NCI-H2227 (cell line): Measurements from ENCODE around the gene LUC7L.
"Not testable (repeated sequence)": the region's sequence is repeated elsewhere in the genome, so short reads cannot be mapped to it uniquely, and the experiment has no call there.

ENCODE experiments used
- DNase-seq: peaks from one replicate; lab custom pipeline; 2025; ENCODE audit not compliant: unreplicated experiment; lab: John Stamatoyannopoulos, UW

LUC7L gene

DNA sequence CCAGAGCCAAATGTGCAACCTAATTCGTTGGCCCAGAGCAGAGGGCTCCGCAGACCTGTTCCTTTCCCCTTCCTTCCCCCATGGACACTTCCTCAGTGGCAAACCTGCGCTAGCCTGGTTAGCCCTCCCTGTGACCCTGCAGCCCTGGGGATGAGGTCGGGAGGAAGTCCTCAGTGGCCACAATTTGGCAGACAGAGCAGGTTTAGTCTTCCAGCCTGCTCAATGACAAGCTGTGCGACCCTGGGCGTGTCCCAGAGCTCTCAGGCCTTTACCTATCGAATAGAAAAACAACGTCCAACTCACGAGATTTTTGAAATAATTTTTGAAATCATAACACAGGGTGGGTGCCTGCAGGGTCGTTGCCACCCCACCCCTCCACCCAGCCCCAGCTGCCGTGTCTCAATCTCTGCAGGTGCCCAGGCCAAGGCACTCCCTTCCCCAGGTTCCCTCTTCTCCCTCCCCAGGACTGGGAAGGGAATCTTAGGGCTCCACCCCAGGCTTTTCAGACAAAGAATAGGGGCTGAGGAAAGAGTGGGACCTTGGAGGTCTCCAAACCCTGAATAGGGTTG, 62.0 kb downstream of the LUC7L start:
- no peak for DNase-seq

DNA sequence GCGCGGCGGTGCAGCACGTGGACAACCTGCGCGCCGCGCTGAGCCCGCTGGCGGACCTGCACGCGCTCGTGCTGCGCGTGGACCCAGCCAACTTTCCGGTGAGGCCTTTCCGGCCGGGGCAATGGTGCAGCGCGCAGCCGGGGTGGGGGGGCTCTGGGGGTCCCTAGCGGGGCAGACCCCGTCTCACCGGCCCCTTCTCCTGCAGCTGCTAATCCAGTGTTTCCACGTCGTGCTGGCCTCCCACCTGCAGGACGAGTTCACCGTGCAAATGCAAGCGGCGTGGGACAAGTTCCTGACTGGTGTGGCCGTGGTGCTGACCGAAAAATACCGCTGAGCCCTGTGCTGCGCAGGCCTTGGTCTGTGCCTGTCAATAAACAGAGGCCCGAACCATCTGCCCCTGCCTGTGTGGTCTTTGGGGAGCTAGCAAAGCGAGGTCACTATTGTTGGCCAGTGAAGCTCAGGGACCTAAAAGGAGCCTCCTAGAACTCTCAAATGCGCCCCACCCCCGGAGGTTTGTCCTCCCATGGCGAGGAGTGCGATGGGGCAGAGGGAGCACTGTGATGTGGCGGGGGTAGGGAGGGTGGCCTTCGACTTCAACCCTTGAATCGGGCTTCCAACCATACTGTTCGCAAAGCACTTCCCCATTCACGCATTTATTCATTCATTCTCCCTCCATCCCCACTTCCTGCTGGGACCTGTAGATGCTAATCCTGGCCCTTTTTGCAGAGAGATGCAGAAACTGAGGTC, 62.7 kb downstream of the LUC7L start:
- no peak for DNase-seq

DNA sequence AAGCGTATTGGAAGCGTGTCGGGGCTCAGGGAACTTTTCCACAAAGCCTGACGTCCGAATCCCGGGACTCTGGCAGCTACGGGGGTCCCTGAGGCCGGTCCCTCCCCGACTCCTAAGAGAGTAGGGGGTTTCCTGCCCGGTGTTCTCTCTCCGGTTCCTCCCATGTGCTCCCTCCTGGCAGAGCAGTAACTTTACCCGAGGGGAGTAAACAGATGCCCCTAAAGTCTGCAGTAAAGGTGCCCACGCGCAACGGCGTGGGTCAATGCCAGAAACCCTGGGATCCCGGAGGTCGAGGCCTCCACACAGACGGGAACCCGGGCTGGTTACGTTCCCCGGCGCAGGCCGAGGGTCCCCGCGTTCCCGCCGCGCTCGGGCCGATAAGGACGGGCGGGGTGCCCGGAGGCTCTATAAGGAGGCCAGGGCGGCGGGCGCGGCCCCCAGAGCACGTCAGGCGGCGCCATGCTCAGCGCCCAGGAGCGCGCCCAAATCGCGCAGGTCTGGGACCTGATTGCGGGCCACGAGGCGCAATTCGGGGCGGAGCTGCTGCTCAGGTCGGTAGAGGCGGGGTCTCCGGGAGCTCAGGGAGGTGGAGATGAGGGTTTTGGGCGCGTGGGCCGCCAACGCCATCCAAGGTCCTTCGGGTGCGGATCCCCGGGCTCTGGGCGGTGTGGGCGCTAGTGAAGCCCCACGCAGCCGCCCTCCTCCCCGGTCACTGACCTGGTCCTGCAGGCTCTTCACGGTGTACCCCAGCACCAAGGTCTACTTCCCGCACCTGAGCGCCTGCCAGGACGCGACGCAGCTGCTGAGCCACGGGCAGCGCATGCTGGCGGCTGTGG, 63.5 kb downstream of the LUC7L start, which contains the start of gene HBM:
Gene HBM (plus strand): TSS at position 440 of the 836 bp plus-strand sequence. CDS start 20 bp downstream, at position 460.
- DNase-seq: no peak

DNA sequence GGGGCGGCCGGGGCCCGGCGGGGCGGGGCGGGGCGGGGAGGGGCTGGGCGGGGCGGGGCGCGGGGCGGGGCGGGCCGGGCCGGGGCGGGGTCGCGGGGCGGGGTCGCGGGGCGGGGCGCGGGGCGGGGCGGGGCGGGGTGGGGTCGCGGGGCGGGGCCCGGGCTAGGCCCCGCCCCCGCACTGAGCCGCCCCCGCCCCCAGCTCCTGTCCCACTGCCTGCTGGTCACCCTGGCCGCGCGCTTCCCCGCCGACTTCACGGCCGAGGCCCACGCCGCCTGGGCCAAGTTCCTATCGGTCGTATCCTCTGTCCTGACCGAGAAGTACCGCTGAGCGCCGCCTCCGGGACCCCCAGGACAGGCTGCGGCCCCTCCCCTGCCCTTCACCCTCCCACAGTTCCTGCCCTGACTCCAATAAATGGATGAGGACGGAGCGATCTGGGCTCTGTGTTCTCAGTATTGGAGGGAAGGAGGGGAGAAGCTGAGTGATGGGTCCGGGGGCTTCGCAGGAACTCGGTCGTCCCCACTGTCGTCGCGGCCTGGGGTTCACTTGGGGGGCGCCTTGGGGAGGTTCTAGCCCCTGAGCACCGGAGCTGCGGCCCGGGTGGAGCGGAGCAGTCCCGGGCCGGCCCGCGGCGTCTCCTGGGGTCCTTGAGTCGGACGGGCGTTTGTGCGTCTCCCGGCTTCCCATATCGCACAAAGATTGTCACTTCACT, 64.3 kb downstream of the LUC7L start:
- DNase-seq: no peak

DNA sequence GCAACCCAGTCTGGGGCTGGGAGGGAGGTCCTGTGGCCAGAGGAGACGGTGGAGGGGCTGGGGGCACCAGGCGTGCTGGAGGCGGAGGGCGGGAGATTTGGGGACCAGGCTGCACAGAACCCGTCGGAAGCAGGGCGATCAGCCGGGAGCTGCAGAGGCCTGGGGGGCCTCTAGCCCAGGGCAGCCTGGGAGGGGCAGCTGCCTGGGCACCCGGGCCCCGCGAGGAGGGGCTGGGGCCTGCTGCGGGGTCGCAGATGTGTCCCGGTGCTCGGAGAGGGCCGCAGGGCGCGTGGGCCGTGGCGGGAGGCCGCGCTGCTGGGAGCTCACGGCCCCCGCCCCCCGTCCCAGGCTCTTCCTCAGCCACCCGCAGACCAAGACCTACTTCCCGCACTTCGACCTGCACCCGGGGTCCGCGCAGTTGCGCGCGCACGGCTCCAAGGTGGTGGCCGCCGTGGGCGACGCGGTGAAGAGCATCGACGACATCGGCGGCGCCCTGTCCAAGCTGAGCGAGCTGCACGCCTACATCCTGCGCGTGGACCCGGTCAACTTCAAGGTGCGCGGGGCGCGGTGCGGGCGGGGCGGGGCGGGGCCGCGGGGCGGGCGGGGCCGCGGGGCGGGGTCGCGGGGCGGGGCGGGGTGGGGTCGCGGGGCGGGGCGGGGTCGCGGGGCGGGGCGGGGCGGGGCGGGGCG, 65.0 kb downstream of the LUC7L start:
- not testable (repeated sequence) for DNase-seq

DNA sequence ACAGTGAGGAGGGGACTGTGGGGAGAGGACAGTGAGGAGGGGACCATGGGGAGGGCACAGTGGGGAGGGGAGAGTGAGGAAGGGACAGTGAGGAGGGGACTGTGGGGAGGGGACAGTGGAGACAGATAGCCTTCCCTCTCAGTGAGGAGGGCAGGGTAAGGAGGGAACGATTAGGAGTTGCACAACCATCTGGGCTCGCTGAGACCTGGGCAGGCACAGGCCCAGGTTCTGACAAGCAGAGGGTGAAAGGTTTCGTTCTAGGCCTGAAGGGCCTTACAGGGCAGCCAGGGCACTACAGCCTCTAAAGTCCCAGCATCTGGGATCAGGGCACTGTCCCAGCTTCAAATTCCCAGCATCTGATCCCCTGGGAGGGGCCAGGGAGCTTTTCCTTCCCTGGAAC, 65.6 kb downstream of the LUC7L start:
- not testable (repeated sequence) for DNase-seq

DNA sequence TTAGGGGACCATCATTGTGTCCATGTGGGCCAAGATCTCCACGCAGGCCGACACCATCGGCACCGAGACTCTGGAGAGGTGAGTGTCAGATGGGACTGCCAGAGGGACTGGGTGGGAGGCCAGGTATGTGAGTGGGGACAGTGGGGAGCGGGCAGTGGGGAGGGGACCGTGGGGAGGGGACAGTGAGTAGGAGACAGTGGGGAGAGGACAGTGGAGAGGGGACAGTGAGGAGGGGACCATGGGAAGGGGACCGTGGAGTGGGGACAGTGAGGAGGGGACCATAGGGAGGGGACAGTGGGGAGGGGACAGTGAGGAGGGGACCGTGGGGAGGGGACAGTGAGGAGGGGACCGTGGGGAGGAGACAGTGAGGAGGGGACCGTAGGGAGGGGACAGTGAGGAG, 66.1 kb downstream of the LUC7L start:
- not testable (repeated sequence) for DNase-seq

DNA sequence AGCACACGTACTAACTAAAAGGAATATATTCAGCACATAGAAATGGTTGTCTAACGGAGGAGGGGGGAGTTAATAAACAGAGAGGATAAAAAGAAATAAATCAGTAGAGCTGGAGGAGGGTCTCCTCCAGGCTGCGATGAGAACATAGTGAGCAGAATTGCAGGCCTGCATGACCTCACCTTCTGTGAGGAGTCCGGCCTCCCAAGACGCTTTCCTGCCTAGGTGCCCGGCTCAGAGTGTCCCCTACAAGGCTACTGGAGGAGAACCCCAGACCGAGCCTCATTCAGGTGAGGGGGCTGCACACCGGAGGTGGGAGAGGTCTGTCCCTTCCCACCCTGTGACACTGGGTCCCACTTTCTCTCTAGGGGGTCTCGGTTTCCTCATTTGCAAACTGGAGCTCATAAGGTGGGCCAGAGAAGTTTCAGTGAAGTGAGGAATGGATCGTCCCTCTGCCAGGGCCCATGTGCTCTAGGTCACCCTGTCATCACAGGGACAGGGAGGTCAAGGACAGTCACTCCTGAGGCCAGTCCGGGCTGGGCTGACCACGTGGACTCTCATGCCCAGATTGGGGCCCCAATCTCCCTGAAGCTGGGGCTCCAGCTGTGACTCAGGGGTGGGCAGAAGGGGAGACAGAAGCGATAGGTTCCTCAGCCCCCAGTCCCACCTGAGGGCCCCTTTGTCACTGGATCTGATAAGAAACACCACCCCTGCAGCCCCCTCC, 66.8 kb downstream of the LUC7L start:
- no peak for DNase-seq

DNA sequence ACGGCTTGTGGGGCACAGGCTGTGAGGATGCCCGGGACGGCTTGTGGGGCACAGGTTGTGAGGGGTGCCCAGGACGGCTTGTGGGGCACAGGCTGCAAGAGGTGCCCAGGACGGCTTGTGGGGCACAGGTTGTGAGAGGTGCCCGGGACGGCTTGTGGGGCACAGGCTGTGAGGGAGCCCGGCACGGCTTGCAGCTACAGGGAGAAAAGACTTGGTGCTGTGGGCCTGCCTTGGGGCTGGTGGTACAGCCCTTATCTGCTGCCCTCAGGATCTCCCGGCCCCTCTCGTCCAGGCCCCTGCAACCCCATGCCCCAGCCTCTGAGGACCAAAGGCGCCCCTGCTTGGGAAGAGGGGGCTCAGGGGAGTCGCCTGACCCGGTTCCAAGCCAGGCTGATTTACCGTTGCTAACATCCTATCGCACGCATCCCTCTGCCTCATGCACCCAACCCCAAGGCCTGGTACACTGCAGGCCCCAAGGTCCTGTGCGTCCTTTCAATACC, 68.5 kb downstream of the LUC7L start:
- DNase-seq: no peak

DNA sequence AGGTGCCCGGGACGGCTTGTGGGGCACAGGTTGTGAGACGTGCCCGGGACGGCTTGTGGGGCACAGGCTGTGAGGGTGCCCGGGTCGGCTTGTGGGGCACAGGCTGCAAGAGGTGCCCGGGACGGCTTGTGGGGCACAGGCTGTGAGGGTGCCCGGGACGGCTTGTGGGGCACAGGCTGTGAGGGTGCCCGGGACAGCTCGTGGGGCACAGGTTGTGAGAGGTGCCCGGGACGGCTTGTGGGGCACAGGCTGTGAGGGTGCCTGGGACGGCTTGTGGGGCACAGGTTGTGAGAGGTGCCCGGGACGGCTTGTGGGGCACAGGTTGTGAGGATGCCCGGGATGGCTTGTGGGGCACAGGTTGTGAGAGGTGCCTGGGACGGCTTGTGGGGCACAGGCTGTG, 69.0 kb downstream of the LUC7L start:
- DNase-seq: not testable (repeated sequence)

DNA sequence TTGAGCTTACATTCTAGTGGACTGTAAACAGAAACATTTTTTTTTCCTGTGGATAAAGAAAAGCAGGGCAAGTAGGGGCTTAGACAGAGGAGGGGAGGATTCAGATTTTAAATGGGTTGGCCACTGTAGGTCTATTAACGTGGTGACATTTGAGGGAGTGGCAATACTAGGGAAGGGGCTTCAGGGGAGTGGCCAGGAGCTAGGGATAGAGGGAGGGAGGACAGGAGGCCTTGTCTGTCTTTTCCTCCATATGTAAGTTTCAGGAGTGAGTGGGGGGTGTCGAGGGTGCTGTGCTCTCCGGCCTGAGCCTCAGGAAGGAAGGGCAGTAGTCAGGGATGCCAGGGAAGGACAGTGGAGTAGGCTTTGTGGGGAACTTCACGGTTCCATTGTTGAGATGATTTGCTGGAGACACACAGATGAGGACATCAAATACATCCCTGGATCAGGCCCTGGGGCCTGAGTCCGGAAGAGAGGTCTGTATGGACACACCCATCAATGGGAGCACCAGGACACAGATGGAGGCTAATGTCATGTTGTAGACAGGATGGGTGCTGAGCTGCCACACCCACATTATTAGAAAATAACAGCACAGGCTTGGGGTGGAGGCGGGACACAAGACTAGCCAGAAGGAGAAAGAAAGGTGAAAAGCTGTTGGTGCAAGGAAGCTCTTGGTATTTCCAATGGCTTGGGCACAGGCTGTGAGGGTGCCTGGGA, 70.0 kb downstream of the LUC7L start:
- DNase-seq: no peak

DNA sequence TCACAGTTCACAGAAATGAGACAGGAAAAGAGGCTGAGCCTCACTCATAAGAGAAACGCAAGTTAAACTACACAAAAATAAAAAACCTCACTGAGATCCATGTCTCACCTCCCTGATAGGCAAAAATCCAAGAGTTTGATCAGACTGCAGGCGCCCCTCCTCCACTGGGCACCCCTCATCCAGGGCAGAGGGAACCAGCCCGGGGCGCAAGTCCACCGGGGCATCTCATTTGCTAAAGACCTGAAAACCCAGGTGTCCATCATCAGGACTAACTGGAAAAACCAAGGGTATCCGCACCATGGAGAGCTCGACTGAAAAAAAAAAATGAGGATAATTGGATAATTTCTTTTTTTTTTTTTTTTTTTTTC, 74.2 kb downstream of the LUC7L start:
- no peak for DNase-seq

DNA sequence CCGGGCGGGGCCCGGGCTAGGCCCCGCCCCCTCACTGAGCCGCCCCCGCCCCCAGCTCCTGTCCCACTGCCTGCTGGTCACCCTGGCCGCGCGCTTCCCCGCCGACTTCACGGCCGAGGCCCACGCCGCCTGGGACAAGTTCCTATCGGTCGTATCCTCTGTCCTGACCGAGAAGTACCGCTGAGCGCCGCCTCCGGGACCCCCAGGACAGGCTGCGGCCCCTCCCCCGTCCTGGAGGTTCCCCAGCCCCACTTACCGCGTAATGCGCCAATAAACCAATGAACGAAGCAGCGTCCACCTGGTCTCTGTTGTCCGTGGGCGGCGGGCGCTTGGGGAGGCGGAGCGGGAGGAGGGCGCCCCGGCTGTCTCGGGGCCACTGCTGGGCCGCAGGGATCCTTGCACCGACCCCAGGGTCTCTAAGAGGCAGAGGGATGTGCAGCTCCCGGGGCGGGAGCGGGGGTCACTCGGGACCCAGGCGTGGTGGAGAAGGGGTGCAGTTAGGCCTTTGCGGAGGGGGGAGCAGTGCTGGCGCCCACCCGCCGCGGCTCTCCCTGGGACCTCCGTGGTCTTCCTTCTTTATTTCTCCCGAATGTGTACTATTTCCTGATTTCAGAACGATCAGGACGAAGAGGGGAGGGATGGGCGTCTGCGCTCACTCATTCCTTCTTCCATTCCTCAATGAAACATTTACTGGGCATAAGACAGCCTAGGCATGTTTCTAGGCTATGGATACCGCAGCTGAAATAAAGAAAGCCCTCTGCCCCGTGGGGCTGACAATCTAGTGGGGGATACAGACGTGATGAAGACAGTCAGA, 74.8 kb downstream of the LUC7L start:
- peak; percentile 67 for DNase-seq

DNA sequence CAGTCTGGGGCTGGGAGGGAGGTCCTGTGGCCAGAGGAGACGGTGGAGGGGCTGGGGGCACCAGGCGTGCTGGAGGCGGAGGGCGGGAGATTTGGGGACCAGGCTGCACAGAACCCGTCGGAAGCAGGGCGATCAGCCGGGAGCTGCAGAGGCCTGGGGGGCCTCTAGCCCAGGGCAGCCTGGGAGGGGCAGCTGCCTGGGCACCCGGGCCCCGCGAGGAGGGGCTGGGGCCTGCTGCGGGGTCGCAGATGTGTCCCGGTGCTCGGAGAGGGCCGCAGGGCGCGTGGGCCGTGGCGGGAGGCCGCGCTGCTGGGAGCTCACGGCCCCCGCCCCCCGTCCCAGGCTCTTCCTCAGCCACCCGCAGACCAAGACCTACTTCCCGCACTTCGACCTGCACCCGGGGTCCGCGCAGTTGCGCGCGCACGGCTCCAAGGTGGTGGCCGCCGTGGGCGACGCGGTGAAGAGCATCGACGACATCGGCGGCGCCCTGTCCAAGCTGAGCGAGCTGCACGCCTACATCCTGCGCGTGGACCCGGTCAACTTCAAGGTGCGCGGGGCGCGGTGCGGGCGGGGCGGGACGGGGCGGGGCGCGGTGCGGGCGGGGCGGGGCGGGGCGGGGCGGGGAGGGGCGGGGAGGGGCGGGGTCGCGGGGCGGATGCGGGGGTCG, 75.6 kb downstream of the LUC7L start:
- not testable (repeated sequence) for DNase-seq

DNA sequence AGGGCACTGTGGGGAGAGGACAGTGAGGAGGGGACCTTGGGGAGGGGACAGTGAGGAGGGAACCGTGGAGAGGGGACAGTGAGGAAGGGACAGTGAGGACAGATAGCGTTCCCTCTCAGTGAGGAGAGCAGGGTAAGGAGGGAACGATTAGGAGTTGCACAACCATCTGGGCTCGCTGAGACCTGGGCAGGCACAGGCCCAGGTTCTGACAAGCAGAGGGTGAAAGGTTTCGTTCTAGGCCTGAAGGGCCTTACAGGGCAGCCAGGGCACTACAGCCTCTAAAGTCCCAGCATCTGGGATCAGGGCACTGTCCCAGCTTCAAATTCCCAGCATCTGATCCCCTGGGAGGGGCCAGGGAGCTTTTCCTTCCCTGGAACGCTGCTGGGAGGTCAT, 76.1 kb downstream of the LUC7L start:
- DNase-seq: not testable (repeated sequence)

DNA sequence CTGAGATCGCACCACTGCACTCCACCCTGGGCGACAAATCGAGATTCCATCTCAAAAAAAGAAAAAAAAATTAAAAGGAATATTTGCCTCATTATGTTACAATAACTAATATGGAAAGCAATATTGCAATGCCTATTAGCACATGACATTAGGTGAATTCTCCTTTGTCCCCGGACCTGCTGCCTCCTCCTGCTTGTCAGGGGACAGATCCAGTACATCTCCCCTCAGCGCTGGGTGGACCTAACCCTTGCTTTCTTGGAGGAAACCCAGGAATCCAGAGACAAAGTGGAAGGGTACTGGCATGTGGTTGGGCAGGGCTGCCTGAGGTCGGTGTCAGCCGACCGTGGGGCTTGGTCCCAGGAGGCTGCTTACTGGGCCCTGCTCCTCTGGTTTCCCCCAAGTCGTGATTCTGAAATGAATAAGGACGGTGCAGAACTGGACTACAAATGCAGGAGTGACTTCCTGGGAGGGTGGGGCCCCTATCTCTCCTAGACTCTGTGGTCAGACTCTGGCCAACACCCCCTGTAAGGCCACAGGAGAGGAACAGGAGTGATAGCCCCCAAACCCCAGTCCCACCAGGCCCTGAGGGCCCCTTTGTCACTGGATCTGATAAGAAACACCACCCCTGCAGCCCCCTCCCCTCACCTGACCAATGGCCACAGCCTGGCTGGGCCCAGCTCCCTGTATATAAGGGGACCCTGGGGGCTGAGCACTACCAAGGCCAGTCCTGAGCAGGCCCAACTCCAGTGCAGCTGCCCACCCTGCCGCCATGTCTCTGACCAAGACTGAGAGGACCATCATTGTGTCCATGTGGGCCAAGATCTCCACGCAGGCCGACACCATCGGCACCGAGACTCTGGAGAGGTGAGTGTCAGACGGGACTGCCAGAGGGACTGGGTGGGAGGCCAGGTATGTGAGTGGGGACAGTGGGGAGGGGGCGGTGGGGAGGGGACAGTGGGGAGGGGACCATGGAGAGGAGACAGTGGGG, 76.8 kb downstream of the LUC7L start, which contains the start of gene HBZ:
Gene HBZ (plus strand): TSS at position 504 of the 988 bp plus-strand sequence. CDS start 266 bp downstream, at position 770.
- DNase-seq: no peak
